GM19372 (cell line): ENCODE data around the gene CD2.

Experiments used
- ATAC-seq: cut with Tn5 transposase; IDR thresholded peaks from one replicate; pipeline ENCODE4 v1.9.1; 2021; ENCODE audit warnings: mild to moderate bottlenecking, low read depth, moderate library complexity; ENCODE audit not compliant: unreplicated experiment

The CD2 gene, protein sequence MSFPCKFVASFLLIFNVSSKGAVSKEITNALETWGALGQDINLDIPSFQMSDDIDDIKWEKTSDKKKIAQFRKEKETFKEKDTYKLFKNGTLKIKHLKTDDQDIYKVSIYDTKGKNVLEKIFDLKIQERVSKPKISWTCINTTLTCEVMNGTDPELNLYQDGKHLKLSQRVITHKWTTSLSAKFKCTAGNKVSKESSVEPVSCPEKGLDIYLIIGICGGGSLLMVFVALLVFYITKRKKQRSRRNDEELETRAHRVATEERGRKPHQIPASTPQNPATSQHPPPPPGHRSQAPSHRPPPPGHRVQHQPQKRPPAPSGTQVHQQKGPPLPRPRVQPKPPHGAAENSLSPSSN

GRCh38 chr1:116754198-116754977, at the start of gene CD2:
CD2 (plus strand) TSS chr1:116754430; CDS start chr1:116754493, 63 bp downstream.
- no peak for ATAC-seq

DNA sequence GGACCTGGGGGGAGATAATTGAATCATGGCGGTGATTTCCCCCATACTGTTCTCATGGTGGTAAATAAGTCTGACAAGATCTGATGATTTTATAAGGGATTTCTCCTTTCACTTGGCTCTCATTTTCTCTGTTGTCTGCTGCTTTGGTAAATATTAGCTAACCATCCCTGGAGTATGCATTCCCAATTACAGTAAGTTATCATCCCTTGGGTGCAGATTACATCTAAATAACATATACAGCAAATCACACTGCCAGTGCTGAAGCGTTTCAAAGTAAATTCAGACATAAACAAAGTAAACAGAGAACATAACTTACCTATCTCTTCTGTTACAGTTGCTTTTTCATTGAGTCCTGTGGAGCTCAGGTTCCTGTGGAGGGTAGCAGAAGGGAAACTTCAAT, 48.1 kb upstream of the CD2 start:
- no peak for ATAC-seq

DNA sequence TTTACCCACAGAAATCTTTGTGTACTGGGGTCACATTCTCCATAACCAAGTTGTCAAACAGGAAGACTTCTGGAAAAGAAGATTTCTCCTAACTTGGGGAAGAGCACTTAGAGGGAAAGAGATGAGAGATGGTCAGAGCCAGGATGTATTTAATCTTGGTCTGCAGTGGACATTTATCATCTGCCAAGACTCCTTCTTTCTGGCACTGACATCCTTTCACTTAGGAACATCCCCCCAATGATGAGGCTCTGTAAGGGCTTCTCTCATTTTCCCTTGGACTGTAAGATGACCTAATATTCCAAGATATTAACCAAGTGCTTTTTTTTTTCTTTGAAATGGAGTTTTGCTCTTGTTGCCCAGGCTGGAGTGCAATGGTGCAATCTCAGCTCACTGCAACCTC, 47.4 kb upstream of the CD2 start:
- no peak for ATAC-seq

DNA sequence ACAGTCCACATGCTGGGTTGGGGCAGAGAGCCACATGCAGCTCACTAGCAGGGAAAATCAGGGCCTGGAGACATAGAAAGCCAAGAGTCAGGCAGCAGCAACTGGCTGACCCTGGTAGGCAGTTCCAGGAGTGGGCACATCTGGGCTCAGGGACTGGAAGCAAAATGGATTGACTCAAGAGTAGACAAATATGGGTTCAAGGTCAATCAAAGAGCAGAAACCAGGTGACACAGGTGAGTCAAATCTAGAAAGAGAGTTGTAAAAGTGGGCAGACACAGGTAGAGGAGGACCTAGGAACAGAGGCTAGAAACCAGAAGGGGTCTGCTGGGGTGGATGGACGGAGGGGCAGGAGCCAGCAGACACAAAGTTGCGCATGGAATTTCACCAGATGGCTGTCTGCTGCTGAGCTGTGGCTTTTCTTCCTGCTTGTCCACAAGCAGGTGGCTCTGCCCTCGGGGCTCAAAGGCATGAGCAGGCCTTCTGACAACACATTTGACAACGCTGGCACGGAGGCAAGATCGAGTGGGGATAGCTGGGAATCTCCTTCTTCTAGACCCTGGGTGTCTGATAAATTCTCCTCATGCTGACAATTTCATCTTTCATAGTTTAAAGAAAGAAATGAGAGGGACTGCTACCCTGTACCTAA, 45.9 kb upstream of the CD2 start:
- no peak for ATAC-seq

- ATAC-seq = no peak
Observed at GRCh38 chr1:116709666-116710167, 44.5 kb upstream of the CD2 start.

DNA sequence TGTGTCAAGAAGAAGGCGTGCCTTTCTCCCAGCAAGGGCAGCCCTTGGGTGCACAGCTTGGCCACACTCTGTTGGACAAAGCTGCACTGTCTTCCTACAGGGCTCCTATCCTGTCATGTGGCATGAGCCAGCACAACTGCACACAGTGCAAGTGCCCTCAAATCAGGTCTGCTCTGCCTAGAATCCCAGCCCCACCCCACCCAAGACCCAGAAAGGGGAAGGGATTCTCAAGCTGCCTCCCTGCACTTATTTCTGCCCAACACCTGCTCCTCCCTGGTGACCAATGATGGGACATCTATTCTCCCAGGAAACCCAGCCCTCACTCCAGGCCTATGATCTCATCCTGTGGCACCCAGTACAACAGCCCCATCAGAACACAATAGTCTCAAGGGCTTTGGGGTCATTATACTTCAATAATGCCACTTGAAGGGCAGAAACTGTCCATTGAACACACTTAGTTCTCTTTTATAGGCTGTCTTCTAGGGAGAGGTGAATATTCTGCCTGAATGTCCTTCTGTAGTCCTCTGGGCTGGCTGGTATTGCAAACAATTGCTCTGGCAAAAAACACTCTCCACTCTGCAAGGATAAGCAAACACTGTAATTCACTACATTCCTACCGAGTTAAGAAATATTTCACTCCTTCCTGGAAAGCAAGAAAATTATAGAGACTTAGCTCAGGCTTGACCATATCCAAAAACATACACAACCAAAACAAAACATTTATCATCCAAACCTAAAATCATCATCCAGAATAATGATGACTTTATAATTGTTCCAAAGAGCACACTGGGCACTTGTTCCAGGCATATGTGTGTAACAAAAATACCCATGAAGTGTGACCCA, 43.6 kb upstream of the CD2 start:
- no peak for ATAC-seq

- no peak for ATAC-seq
Observed at GRCh38 chr1:116711263-116711840, 42.9 kb upstream of the CD2 start.

DNA sequence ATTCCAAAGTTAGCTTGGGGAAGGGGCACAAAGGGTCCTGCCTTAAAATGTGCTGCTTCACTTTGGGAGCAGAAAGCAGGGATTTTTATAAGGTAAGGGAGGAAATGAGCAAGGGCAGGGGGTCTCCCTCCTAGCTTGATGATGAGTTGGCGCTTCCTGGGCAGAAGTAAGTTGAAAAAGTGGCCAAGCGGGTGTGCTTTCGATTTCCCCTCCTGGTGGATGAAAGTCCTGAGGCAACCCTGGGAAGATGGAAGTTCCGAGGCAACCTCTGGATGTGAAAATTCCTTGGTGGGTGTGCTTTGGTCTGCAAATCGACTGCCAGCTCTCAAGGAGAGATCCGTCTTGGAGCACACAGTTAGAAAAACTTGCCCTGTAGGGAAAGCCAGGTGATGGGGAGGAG, 41.7 kb upstream of the CD2 start:
- no peak for ATAC-seq

GRCh38 chr1:116713474-116713873, 40.8 kb upstream of the CD2 start:
- ATAC-seq = no peak

GRCh38 chr1:116716391-116716790, 37.8 kb upstream of the CD2 start:
- ATAC-seq = no peak

GRCh38 chr1:116717318-116717717, 36.9 kb upstream of the CD2 start:
- ATAC-seq = no peak

- no peak for ATAC-seq
Observed at GRCh38 chr1:116720364-116721038, 33.7 kb upstream of the CD2 start.

DNA sequence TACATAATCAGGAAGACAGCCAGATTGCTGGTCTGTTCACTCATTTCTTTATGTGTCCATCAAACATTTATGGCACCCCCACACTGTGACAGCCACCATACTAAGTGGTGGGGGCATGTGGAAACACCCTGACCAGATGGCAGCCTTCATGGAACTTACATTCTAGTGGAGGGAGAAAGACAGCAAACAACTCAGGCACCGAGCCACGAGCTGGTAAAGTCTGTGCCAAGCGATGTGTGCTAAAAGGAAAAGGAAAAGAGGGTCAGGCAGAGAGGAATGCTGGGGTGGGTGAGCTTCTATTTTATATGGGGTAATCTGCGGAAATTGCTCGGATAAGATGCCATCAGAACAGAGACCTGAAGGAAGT, 33.2 kb upstream of the CD2 start:
- no peak for ATAC-seq

GRCh38 chr1:116721451-116722007, 32.7 kb upstream of the CD2 start:
- no peak for ATAC-seq

DNA sequence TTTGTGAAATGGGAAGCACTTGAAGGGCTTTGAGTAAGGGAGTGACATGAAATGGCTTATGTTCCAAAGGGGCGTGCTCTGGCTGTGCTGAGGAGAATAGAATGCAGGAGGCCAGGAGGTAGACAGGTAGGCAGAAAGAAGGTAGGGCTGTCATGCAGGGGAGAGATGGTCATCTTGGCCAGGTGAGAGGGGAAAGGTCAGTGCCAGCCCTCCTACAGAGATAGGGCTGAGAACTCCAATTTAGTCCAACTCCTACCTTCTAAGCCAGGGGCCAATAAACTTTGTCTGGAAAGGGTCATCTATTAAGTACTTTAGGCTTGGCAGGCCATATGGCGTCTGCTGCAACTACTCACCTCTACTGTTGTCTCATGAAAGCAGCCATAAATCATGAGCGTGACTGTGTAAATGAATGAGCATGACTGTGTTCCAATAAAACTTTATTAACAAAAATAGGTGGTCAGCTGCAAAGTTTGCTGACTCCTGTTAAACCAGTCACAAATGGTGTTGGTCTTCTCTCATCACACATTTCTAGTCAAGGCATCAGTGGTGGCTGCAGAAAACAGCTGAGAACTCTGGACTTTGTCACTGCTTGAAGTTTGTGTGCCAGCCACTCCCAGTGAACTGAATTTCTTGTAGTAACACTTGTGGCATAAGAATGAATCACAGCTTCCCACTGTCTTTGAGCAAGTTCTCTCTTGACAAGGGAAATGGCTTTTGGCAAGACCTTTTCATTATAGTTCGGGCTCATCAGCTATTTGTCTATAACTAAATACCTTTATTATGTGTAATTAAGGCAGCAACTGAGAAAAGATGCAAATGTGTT, 32.0 kb upstream of the CD2 start:
- no peak for ATAC-seq

- no peak for ATAC-seq
Observed at GRCh38 chr1:116724765-116725375, 29.4 kb upstream of the CD2 start.

- no peak for ATAC-seq
Observed at GRCh38 chr1:116725798-116726197, 28.4 kb upstream of the CD2 start.
